Effector memory CD8-positive, alpha-beta T cell (primary cell): ENCODE results near the gene IQSEC1.

Source experiments
- ATAC-seq: fragments of 150-1000 bp; cut with Tn5 transposase; replicated peaks from 2 replicates; pipeline ENCODE4 v1.10.0; 2021; ENCODE audit warnings: mild to moderate bottlenecking, moderate library complexity
- DNase-seq, 3 experiments: peaks; one replicate each; pipeline ENCODE4 v3.0.0; 2021
- H3K27ac Mint-ChIP-seq, 2 donors: one replicate each; pipeline ENCODE4 v1.8.0; 2022; ENCODE audit warnings: mild to moderate bottlenecking in 2 of 2, mixed read lengths in 2 of 2, moderate library complexity in 2 of 2
- H3K27me3 Mint-ChIP-seq, 2 donors: one replicate each; pipeline ENCODE4 v1.8.0; 2022; ENCODE audit warnings: mixed read lengths in 2 of 2
- H3K36me3 Mint-ChIP-seq: one replicate; pipeline ENCODE4 v1.8.0; 2022; ENCODE audit warnings: mild to moderate bottlenecking, moderate library complexity, mixed read lengths; ENCODE audit not compliant: insufficient read depth
- H3K4me1 Mint-ChIP-seq, 2 donors: one replicate each; pipeline ENCODE4 v1.8.0; 2022; ENCODE audit warnings: low read depth in 2 of 2, mixed read lengths in 2 of 2
- H3K4me3 Mint-ChIP-seq, 2 donors: one replicate each; pipeline ENCODE4 v1.8.0; 2022; ENCODE audit warnings: mild to moderate bottlenecking in 2 of 2, mixed read lengths in 2 of 2, moderate library complexity in 2 of 2
- H3K9me3 Mint-ChIP-seq, 2 donors: one replicate each; pipeline ENCODE4 v1.8.0; 2022; ENCODE audit warnings: mixed read lengths in 2 of 2

IQSEC1 gene

GRCh38 chr3:12967606-12968351 is 105.5 kb downstream of the IQSEC1 start:
- Mint-ChIP-seq H3K4me3 (peak overlapping the region; percentile 72 to 80), H3K27me3 (no peaks in the 10 kb centered on the region), H3K9me3 (no peaks in the 10 kb centered on the region), H3K36me3 (peaks cover 45% of the 10 kb centered on the region), H3K27ac (no peak overlapping the region), H3K4me1 (peaks cover 77 to 85% of the 10 kb centered on the region in 2 donors)
- peak; percentile 80 to 81 (median 81) for DNase-seq
- ATAC-seq = peak; percentile 90

GRCh38 chr3:12966847-12967605 is 106.2 kb downstream of the IQSEC1 start:
- Mint-ChIP-seq H3K27ac (peak overlapping the region; percentile 87 to 93), H3K27me3 (no peaks in the 10 kb centered on the region), H3K36me3 (peaks cover 39% of the 10 kb centered on the region), H3K4me3 (peak overlapping the region; percentile 71 to 76), H3K4me1 (peaks cover 78 to 84% of the 10 kb centered on the region in 2 donors), H3K9me3 (no peaks in the 10 kb centered on the region)
- ATAC-seq (peak; percentile 4), DNase-seq (peak in 1 of 3 experiments; percentile 14)

GRCh38 chr3:12965999-12966846 is 107.0 kb downstream of the IQSEC1 start:
- no peaks in the 10 kb centered on the region for H3K9me3 Mint-ChIP-seq
- DNase-seq (no peak), ATAC-seq (no peak)
- peak overlapping the region; percentile 87 to 93 for H3K27ac Mint-ChIP-seq
- no peaks in the 10 kb centered on the region for H3K27me3 Mint-ChIP-seq
- H3K4me1 Mint-ChIP-seq = peaks cover 83 to 89% of the 10 kb centered on the region in 2 donors
- H3K4me3 Mint-ChIP-seq = peak overlapping the region; percentile 71 to 76
- peaks cover 35% of the 10 kb centered on the region for H3K36me3 Mint-ChIP-seq

- peak overlapping the region; percentile 71 to 76 for H3K4me3 Mint-ChIP-seq
- ATAC-seq (no peak), DNase-seq (no peak)
- no peaks in the 10 kb centered on the region for H3K27me3 Mint-ChIP-seq
- peaks cover 83 to 84% of the 10 kb centered on the region in 2 donors for H3K4me1 Mint-ChIP-seq
- peaks cover 32% of the 10 kb centered on the region for H3K36me3 Mint-ChIP-seq
- peak overlapping the region; percentile 88 to 93 for H3K27ac Mint-ChIP-seq
- no peaks in the 10 kb centered on the region for H3K9me3 Mint-ChIP-seq
These were observed 108.3 kb downstream of the IQSEC1 start for GRCh38 chr3:12964711-12965612.

GRCh38 chr3:12963922-12964701 is 109.1 kb downstream of the IQSEC1 start:
- Mint-ChIP-seq H3K27ac (peak overlapping the region; percentile 88 to 93), H3K4me3 (peak overlapping the region; percentile 40 to 66), H3K4me1 (peaks cover 78% of the 10 kb centered on the region in 2 donors), H3K27me3 (no peaks in the 10 kb centered on the region), H3K36me3 (peaks cover 34% of the 10 kb centered on the region), H3K9me3 (no peaks in the 10 kb centered on the region)
- DNase-seq (no peak), ATAC-seq (no peak)

GRCh38 chr3:12963231-12963896 is 109.9 kb downstream of the IQSEC1 start:
- peak; percentile 26 for ATAC-seq

GRCh38 chr3:12962292-12962691 is 110.9 kb downstream of the IQSEC1 start:
- DNase-seq (no peak), ATAC-seq (no peak)
- Mint-ChIP-seq H3K9me3 (no peaks in the 10 kb centered on the region), H3K27me3 (no peaks in the 10 kb centered on the region), H3K4me1 (peaks cover 77 to 81% of the 10 kb centered on the region in 2 donors), H3K4me3 (peak overlapping the region; percentile 40 to 66), H3K27ac (peak overlapping the region; percentile 88 to 93), H3K36me3 (peaks cover 33% of the 10 kb centered on the region)

More at GRCh38 chr3:12963231-12963896, 109.9 kb downstream of the IQSEC1 start:
- peaks cover 34% of the 10 kb centered on the region for H3K36me3 Mint-ChIP-seq
- DNase-seq = no peak
- H3K4me1 Mint-ChIP-seq = peaks cover 76 to 78% of the 10 kb centered on the region in 2 donors
- H3K4me3 Mint-ChIP-seq = peak overlapping the region; percentile 40 to 66
- H3K9me3 Mint-ChIP-seq = no peaks in the 10 kb centered on the region
- H3K27me3 Mint-ChIP-seq = no peaks in the 10 kb centered on the region
- peak overlapping the region; percentile 88 to 93 for H3K27ac Mint-ChIP-seq

- H3K4me3 Mint-ChIP-seq = no peak overlapping the region
These were observed 111.6 kb downstream of the IQSEC1 start for GRCh38 chr3:12961697-12962036.

GRCh38 chr3:12961007-12961696 is 112.1 kb downstream of the IQSEC1 start:
- Mint-ChIP-seq H3K36me3 (peaks cover 26% of the 10 kb centered on the region), H3K27ac (peak overlapping the region; percentile 77 to 88), H3K27me3 (no peaks in the 10 kb centered on the region), H3K4me1 (peaks cover 76 to 77% of the 10 kb centered on the region in 2 donors), H3K4me3 (no peak overlapping the region), H3K9me3 (no peaks in the 10 kb centered on the region)
- ATAC-seq = no peak
- no peak for DNase-seq

More at GRCh38 chr3:12961697-12962036, 111.6 kb downstream of the IQSEC1 start:
- Mint-ChIP-seq H3K4me1 (peaks cover 78 to 80% of the 10 kb centered on the region in 2 donors), H3K36me3 (peaks cover 27% of the 10 kb centered on the region), H3K27ac (peak overlapping the region in 1 of 2 donors; percentile 88), H3K9me3 (no peaks in the 10 kb centered on the region), H3K27me3 (no peaks in the 10 kb centered on the region)
- DNase-seq = no peak
- no peak for ATAC-seq

- H3K36me3 Mint-ChIP-seq = peaks cover 24% of the 10 kb centered on the region
- H3K27ac Mint-ChIP-seq = peak overlapping the region; percentile 65 to 77
- no peaks in the 10 kb centered on the region for H3K27me3 Mint-ChIP-seq
- no peak for DNase-seq
- no peak overlapping the region for H3K4me3 Mint-ChIP-seq
- no peak for ATAC-seq
- no peaks in the 10 kb centered on the region for H3K9me3 Mint-ChIP-seq
- peaks cover 72 to 73% of the 10 kb centered on the region in 2 donors for H3K4me1 Mint-ChIP-seq
These were observed 112.7 kb downstream of the IQSEC1 start for GRCh38 chr3:12960497-12960896.

GRCh38 chr3:12959838-12960378 is 113.3 kb downstream of the IQSEC1 start:
- Mint-ChIP-seq H3K4me3 (no peak overlapping the region), H3K27ac (peak overlapping the region; percentile 65 to 77), H3K36me3 (peaks cover 20% of the 10 kb centered on the region), H3K9me3 (no peaks in the 10 kb centered on the region), H3K4me1 (peaks cover 69 to 70% of the 10 kb centered on the region in 2 donors), H3K27me3 (no peaks in the 10 kb centered on the region)
- ATAC-seq (no peak), DNase-seq (no peak)
